AG10803 (cell line): Measurements from ENCODE around the gene ABHD16A.
A peak's percentile ranks its signal among the peaks of the same experiment; 100 is the strongest.

Experiments
- DNase-seq: peaks from one replicate; pipeline ENCODE4 v3.0.0; 2010; ENCODE audit warnings: low read depth
- H3K4me3 ChIP-seq: 2 replicates; pipeline ENCODE4 v1.5.1; 2011; ENCODE audit warnings: mild to moderate bottlenecking, low read length, control low read depth
- CTCF ChIP-seq: conservative IDR thresholded peaks from 2 replicates; pipeline ENCODE4 v1.5.1; 2011; ENCODE audit warnings: mild to moderate bottlenecking, low read length, control low read depth, inconsistent platforms

Gene ABHD16A

GRCh38 chr6:31651602-31652191 is 51.4 kb downstream of the ABHD16A start:
- peak overlapping the region; percentile 96 for H3K4me3 ChIP-seq
- TF ChIP-seq CTCF, result no peak
- peak; percentile 81 for DNase-seq

DNA sequence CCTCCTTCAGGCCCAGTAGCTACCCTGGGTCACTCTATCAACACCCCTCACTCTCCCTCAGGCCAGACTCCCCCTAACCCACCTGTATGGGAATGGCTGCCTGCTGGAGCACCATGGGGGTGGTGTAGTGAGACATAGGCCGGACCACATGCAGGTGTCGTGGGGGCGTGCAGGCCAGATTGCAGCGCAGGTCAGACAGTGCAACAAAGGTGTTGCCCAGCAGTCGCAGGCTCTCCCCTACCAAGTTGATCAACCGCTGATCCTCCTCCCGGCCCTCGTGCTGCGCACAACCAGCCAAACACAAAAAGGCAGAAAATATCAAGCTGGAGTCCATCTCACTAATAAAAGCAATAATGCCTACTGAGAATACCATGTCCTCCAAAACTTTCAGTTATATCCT is 57.8 kb downstream of the ABHD16A start:
- no peak overlapping the region for H3K4me3 ChIP-seq
- DNase-seq, result no peak
- TF ChIP-seq CTCF, result no peak

GRCh38 chr6:31643818-31644454 is 59.2 kb downstream of the ABHD16A start:
- no peak overlapping the region for H3K4me3 ChIP-seq
- no peak for DNase-seq
- no peak for TF ChIP-seq CTCF

DNA sequence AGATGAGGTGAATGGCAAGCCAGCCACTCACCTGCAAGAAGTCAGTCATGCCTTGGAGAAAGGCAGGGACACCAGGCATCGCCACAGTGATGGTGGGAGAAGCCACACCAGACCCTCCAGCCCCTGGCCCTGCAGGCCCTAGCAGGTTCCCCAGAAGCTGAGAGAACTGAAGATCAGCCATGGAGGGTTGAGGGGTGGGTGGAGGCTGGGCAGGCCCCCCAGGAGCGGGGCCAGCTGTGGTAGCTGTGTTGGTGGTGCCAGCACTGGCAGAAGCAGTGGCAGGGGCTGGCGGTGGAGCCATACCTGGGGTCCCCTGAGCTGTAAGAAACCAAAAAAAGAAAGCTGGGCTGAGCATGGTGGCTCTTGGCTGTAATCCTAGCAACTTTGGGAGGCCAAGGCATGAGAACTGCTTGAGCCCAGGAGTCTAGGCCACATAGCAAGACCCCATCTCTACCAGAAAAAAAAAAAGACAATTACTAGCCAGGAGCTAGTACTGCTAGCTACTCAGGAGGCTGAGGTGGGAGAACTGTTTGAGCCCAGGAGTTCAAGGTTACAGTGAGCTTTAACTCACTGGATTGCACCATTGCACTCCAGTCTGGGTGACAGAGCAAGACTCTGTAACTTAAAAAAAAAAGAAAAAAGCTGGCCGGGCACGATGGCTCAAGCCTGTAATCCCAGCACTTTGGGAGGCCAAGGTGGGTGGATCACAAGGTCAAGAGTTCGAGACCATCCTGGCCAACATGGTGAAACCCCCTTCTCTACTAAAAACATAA is 60.1 kb downstream of the ABHD16A start:
- no peak for DNase-seq
- no peak for TF ChIP-seq CTCF
- no peak overlapping the region for H3K4me3 ChIP-seq

- DNase-seq, result no peak
- H3K4me3 ChIP-seq, result no peak overlapping the region
- TF ChIP-seq CTCF, result no peak
Observed at GRCh38 chr6:31641370-31641769, 61.8 kb downstream of the ABHD16A start.

DNA sequence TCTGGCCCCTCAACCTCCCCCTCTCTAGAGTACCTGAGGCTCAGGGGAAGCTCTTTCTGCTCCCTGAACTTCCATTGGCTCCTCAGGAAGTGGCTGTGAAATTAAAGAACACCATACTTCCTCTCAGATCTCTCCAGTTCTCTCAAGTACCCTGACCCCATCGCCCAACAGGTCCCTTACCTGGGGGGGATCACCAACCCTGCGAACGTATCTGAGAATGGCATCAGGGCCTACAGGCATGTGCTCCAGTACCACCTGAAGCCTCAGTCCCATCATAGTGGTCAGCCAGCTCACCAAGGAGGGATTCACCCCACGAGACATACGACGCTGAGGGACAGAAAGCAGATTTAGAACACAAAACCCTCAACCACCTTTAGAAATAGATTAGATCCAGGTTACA is 62.5 kb downstream of the ABHD16A start:
- no peak for DNase-seq
- no peak overlapping the region for H3K4me3 ChIP-seq
- no peak for TF ChIP-seq CTCF

DNA sequence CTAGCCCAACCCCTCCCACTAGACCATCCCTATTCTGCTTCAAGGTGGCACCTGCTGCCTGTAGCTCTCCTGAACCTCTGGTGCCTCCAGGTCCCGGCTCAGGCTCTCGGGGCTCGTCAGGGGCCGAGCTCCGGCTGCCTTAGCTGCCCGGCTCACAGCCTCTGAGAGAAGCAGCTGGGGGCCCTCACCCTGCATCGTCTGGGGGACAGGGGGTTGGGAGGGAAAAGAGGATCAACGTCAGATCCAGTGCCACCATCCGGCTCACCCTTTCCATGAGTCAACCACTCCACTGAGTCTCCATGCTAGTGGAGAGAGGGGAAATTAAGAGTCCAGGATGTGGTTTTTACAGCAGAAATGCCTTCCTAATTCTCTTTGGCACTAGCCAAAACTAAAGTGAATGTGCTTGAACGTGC is 63.7 kb downstream of the ABHD16A start:
- TF ChIP-seq CTCF, result no peak
- H3K4me3 ChIP-seq, result no peak overlapping the region
- DNase-seq, result peak; percentile 69
